GM21737 (cell line): ENCODE results near the gene INVS.
"Not testable (repeated sequence)": the region's sequence is repeated elsewhere in the genome, so short reads cannot be mapped to it uniquely, and the experiment has no call there.

Source experiments
- ATAC-seq: cut with Tn5 transposase; IDR thresholded peaks from one replicate; pipeline ENCODE4 v1.9.1; 2021; ENCODE audit warnings: mild to moderate bottlenecking, moderate library complexity; ENCODE audit not compliant: unreplicated experiment

INVS gene

GRCh38 chr9:100191264-100191663 is 92.2 kb downstream of the INVS start:
- ATAC-seq: no peak

DNA sequence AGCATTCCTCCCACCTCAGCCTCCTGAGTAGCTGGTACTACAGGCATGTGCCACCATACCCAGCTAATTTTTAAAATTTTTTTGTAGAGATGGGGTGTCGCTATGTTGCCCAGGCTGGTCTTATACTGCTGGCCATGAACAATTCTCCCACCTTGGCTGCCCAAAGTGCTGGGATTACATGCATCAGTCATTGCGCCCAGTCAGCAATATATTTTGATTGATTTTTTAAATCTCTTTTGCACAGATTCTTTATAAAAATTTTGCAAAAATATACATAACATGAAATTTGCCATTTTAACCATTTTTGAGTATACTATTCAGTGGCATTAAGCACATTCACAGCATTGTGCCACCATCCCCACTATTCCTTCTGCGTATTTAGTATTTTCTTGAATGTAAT is 94.0 kb downstream of the INVS start:
- no peak for ATAC-seq

GRCh38 chr9:100196215-100196614 is 97.2 kb downstream of the INVS start:
- ATAC-seq: no peak

GRCh38 chr9:100196828-100197227 is 97.8 kb downstream of the INVS start:
- ATAC-seq: no peak

DNA sequence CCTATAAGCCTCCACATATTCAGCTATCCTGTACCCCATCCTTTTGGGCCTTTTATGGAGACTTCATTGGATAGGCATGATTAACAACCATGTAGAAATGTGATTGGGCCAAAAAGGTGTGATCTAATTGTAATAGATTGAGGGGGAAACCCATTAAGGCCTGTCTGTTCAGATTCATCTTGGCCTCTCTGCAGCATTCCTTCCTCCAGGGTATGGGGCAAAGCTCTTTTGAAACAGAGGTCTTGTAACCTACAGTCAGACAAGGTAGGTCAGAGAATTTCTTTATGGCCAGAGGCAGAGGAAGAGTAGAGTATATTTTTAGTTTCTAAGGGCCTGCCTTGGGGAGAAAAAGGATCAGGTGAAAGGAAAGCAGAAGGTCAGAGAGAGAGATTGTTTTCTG is 98.5 kb downstream of the INVS start:
- no peak for ATAC-seq

GRCh38 chr9:100202806-100203205 is 103.8 kb downstream of the INVS start:
- no peak for ATAC-seq

DNA sequence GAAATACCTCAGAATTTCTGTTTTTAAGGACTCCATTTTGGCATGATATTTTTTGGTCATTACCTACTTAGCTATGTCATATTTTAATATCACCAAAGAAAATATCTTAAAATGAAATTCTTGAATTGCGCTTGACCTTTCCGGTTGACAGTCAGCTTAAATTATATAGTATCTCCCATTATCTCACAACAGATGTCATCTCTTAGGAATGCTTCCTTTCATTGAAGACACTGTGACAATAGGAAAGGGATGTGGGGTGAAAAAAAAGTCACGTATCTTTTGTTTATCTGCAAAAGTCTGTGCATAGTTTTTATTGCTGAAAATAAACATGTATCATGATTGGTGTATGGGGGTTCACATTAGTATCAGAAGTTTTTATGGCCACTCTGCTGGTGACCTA is 105.8 kb downstream of the INVS start:
- ATAC-seq: no peak

DNA sequence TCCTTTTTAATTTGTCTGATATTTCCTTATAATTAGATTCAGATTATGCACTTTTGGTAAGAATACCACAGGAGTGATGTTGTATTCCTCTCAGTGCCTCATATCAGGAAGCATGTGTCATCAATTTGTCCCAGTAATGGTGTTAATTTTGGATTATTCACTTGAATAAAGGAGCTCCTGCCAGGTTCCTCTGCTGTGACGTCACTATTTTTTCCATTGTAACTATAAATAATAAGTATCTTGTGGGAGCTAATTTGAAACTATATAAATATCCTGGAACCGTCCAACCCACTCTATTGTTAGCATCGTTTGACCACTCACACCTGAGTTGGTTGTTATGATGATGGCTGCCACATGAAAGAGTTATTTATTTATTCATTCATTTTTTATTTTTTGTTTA is 107.9 kb downstream of the INVS start:
- no peak for ATAC-seq

DNA sequence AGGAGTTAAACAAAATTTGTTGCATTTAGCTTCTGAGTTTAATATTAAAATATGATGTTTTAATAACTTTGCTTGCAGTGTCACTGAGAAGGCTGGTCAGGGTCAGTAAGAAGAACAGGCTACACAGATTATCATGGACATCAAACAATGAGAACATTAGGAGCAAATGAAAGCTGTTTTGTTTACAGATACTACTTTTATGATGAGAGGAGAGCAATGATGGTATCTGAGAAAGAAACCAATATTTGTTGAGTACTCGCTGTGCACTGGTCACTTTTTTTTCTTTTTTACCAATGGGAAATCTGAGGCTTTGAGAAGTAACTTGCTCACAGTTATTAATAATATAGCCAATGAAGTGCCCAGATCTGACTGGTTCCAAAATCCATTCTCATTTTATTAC is 109.6 kb downstream of the INVS start:
- no peak for ATAC-seq

- no peak for ATAC-seq
Measured at GRCh38 chr9:100211476-100211875, 112.4 kb downstream of the INVS start.

GRCh38 chr9:100213730-100214477 is 114.9 kb downstream of the INVS start:
- no peak for ATAC-seq

- ATAC-seq: peak; percentile 56
Measured at GRCh38 chr9:100216178-100216787, 117.2 kb downstream of the INVS start.

GRCh38 chr9:100217536-100217935 is 118.5 kb downstream of the INVS start:
- no peak for ATAC-seq

DNA sequence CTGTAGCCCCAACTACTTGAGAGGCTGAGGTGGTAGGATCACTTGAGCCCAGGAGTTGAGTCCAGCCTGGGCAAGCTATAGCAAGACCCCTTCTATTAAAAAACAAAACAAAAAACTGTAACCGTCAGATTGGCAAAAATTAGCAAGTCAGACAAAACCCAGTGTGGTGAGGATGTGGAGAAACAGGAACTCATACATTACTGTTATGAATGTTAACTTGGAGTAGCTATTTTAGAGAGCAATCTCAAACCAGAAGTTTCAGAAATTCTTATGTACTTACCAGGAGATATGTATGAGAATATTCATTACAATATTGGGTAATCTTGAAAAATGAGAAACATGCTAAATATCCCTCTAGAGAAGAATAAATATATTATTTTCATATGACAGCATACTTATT is 120.3 kb downstream of the INVS start:
- peak; percentile 58 for ATAC-seq

DNA sequence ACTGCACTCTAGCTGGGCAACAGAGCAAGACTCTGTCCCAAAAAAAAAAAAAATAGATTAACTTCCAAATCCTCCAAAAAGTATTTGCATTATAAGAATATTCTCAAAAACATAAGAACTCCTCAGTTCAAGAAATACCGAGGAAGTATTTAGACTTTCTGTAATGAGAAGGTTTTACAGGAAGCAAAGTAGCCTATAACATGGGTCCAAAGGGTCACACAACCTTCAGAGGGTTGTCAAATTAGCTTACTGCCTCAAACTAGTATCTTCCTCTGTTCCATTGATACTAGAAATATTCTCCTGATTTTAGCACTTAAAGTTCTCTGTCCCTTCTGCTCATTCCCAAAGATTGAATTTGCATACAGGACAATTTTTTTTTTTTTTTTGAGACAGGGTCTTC is 121.9 kb downstream of the INVS start:
- no peak for ATAC-seq

DNA sequence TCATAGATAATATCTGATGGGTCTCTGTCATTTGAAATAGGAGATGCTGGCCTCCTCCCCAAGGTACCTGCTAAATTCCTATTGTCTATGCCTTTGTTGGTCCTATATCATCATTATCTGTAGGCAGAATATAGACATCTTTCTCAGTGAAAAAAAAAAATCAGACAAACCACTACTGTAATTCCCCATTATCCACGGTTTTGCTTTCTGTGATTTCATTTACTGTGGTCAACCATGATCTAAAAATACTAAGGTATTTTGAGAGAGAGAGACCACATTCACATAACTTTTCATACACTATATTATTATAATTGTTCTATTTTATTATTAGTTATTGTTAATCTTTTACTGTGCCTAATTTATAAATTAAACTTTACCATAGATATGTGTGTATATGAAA is 122.5 kb downstream of the INVS start:
- no peak for ATAC-seq

- ATAC-seq: no peak
Measured at GRCh38 chr9:100222674-100223073, 123.6 kb downstream of the INVS start.

DNA sequence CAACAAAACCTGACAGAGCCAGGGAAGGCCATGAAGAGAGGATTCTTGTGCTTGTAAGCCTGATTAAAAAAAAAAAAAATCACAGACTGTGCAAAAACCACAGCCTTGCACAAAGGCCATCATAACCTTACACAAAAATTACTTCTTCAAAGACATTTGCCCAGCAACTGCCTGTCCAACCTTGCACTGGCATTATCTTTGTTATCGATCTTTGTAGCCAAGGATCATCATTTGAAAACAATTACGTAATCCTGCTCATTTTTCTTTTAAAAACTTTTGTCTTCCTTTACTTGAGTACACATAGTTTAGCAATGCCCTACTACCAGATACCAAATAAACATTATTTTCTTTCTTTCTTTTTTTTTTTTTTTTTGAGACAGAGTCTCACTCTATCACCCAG is 128.6 kb downstream of the INVS start:
- no peak for ATAC-seq

GRCh38 chr9:100228352-100228869 is 129.4 kb downstream of the INVS start:
- ATAC-seq: no peak

DNA sequence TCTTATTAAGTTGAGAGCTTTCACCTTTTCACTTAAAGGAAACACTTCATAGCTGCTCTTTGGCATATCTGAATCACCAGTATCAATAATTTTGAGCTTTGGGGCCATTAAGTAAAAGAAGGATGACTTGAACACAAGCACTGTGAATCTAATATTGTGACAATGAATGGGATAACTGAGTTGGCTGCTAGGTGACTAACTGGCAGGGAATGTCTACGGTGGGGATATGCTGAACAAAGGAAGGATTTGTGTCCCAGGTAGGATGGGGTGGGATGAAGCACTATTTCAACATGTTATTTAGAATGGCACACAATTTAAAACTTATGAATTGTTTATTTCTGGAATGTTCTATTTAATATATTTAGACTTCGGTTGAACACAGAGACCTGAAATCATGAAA is 130.1 kb downstream of the INVS start:
- ATAC-seq: no peak

DNA sequence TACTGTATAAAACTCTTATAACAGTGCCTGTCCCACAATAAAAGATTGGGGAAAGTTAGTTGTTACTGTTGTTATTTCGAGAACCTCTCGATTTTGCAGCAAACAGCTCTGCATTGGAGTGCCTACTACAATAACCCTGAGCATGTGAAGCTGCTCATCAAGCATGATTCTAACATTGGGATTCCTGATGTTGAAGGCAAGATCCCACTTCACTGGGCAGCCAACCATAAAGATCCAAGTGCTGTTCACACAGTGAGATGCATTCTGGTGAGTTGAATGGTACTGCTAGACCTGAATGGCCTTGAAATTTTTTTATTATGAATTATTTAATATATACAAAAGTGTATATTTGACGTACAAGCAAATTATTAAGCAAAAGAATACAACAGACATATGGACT is 130.5 kb downstream of the INVS start:
- no peak for ATAC-seq

DNA sequence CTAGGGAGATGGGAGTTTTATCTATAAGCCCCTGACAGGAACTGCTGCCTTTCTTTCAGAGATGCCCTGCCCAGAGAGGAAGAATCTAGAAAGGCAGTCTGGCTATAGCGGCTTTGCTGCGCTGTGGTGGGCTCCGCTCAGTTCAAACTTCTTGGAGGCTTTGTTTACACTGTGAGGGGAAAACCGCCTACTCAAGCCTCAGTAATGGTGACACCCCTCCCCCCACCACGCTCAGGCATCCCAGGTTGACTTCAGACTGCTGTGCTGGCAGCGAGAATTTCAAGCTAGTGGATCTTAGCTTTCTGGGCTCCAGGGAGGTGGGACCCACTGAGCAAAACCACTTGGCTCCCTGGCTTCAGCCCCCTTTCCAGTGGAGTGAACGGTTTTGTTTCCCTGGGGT is 137.9 kb downstream of the INVS start:
- ATAC-seq: not testable (repeated sequence)

DNA sequence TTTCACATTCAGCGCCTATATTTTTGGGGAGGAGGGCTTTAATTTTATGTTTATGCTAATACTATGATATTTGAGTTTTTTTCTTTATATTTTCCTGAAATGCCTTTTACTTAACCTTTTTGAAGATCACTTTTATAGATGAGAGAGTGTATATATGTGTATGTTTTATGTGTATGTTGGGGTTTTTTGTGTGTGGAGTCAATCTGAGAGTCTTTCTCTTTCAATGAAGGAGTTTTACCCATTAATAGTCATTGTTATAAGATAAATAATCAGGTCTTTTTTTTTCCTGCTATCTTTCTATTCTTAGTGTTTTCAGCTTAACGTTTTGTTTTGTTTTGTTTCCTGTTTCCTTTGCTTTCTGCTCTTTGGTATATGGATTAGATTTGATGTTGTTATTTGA is 141.5 kb downstream of the INVS start:
- no peak for ATAC-seq
